ENCODE measurements around the gene MXD1.

The MXD1 gene

DNA sequence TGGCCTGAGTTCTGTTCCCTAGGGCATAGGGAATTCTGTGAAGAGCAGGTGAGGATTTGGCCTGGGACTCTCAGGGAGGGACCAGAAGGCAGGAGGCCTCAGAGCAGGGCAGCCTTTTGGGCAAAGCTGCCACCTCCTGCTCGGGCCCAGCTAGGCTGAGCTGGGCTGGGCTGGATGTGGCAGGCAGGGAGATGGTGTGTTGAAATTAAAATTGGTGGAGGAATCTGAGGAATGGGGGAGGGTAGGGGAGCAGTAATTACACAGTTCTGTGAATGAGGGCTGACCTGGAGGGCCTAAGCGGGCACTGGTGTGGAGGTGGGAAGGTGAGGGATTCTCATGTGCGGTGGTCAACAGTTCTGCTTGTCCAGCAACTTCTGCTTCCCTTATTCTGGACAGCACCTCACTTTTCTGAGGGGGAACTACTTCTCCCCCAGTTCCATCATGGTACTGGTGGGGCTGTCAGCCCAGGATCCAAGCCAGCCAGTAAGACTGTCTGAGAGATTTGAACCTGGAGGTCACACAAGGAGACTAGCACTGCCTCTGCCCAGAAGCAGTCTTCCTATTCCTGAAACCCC is 68.6 kb downstream of the MXD1 start:
- DNase-seq = no peak

DNA sequence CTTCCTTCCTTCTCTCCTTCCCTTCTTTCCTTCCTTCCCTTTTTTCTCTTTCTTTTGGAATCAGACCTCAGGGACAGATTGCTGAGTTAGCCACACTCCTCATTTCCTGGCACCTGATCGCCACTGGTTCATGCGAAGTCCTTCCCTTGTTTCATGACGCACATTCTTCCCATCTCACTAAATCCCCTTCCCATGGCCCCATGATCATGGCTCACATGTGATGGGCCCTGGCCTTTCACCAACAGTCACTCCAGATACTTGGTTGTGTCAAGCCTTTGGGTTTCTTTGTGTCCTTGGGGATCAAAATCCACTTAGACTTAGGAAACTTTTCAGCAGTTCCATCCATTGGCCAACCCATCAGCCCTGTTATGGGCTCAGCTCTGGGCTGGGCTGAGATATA is 70.3 kb downstream of the MXD1 start:
- no peak for DNase-seq

- DNase-seq = no peak
Observed at GRCh38 chr2:69985688-69986087, 70.8 kb downstream of the MXD1 start.

DNA sequence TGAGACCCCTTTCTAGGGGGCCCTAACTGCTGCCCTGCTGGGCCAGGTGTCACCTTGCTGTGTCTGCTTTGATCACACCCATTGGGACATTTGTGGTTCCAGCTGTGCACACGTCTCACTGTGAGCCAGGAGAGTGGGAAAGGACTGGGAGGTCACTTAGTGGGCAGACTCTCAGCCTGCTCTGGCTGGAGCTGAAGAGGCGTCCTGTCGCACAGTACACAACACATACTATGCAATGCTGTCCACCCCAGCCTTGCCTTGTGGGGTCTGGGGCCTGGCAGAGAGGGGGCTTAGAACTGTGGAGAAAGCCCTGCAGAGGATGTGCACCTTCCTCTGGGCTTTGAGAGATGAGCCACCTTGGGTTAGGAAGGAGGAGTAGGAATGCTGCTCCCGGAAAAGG is 71.8 kb downstream of the MXD1 start:
- no peak for DNase-seq

GRCh38 chr2:69988086-69988635 is 73.3 kb downstream of the MXD1 start:
- no peak for DNase-seq

- no peak for DNase-seq
Observed at GRCh38 chr2:69989009-69989408, 74.1 kb downstream of the MXD1 start.

DNA sequence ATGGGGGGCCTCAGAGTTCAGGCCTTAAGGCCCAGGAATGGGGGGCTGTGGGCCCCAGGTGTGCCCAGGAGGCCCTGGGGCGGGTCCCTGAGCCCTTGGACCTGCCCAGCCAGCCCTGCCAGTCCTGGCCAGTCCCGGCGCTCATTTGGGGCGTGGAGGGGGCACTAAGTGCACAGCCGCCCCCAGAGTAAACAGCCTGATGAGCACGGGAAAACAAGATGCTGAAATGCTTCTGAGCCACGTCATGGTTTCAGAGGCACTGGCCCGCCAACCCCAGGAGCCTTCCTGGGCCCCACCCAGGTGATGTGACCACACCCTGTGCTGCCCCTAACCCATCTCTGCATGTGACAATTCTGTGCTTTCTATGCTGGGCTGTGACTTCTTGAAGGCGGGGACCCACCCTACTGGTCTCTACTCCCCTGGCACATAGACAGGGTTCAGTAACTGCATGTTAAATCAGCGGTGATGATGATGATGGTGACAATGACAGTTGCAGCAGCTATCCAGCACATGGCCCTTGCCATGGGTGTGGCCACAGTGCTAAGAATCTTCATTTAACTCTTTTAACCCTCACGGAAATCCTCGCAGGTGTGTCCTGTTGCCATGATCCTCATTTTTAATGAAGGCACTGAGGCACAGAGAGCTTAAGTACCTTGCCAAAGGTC is 74.7 kb downstream of the MXD1 start:
- no peak for DNase-seq
